Thoracic aorta (tissue), 2 donors: ENCODE measurements around the gene SIK3. TPM values are rescaled to one million over a fixed set of nuclear protein-coding genes. Genes with fewer than 3 reads are reported as not detected.

Source experiments
- ATAC-seq: fragments of 150-250 bp; one replicate; pipeline ENCODE4 v1.8.0; 2017; ENCODE audit warnings: low read depth; ENCODE audit not compliant: insufficient number of reproducible peaks, low FRiP score
- DNase-seq: peaks from one replicate; pipeline ENCODE4 v3.0.0-alpha.2; 2020; ENCODE audit warnings: low spot score
- H3K27ac ChIP-seq, 2 donors: fragments of 200-600 bp; sonication (generic); 1 replicate in 1 of 2; 2 replicates in 1 of 2; pipeline ENCODE4 v1.5.1; 2016; ENCODE audit warnings: mild to moderate bottlenecking in 2 of 2, moderate library complexity in 2 of 2
- H3K27me3 ChIP-seq: fragments of 200-600 bp; sonication (generic); replicated peaks from 2 replicates; pipeline ENCODE4 v1.6.0; 2016; ENCODE audit warnings: mild to moderate bottlenecking; ENCODE audit not compliant: insufficient read depth
- H3K36me3 ChIP-seq: fragments of 200-600 bp; sonication (generic); one replicate; pipeline ENCODE4 v1.5.1; 2016
- H3K4me1 ChIP-seq, 2 donors: fragments of 200-600 bp; sonication (generic); 1 replicate in 1 of 2; 2 replicates in 1 of 2; pipeline versions ENCODE4 v1.5.1 to v1.6.0; 2016; ENCODE audit warnings: low read depth in 2 of 2, mild to moderate bottlenecking in 1 of 2; ENCODE audit not compliant: control insufficient read depth in 1 of 2
- H3K4me3 ChIP-seq: fragments of 200-600 bp; sonication (generic); 2 replicates; pipeline ENCODE4 v1.5.1; 2016; ENCODE audit warnings: mild to moderate bottlenecking
- H3K9me3 ChIP-seq: fragments of 200-600 bp; sonication (generic); 2 replicates; pipeline ENCODE4 v1.5.1; 2016
- total RNA-seq, 2 donors: library from RNA; depleted of rRNA; stranded (reverse); fragments of >200 nt; gene quantifications; one replicate each; pipeline versions ENCODE4 v1.1.0 to v1.2.3, GENCODE V29; 2016
- TF ChIP-seq, protein P1 (sequence below): fragments of 200-600 bp; sonication (generic); IDR thresholded peaks from one replicate; pipeline ENCODE4 v1.5.1; 2019; ENCODE audit warnings: antibody characterized with exemption

Gene SIK3
- 10 to 100 TPM; 32.9 to 53.7 TPM for total RNA-seq

DNA sequence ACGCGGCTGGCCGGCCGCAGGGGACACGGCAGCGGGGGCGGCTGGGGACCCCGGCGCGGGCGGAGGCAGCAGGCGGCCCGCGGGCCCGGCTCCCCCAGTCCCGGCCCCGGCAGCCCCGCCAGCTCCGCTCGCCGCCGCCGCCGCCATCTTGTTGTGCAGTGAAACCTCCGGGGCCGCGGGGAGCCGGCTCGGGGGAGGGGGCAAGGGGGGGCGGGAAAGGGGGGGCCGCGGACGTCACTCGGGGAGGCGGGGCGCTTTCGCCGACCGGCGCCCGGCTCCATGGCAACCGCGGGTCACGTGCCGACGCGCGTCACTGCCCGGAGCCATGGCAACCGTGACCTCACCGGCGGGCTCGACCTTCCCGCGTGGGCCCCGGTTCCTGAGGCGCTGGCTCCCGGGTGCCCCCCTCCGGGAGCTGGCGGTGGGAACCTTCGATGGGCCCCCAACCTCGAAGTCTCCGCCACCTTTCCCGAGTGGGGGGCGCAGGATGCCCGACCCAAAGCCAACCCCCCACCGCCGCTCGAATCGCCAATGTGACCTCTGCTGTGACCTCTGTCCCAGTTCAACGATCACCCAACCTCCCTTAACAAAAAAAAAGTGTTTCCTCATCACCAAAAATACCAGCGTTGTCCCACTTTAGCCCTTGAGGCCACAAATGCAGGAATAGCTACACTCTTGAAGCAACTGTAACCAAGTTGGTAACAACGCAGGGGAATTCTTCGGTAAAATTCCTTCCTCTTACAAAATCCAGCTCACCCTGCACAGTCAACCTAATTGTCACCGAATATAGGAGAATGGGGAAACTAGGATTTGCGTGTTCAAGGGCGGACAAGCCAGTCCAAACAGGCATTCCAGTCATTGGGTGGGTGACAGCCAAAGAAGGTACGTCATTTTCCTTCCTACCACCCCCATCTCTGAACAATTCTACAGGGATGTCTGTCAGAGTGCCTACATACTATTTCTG is at the start of gene SIK3:
TSS of gene SIK3 (minus strand) at position 160 of the 964 bp plus-strand sequence. CDS start at position 147, 13 bp downstream.
- Histone ChIP-seq H3K4me3 (peak within 1 kb of the TSS; percentile 85), H3K4me1 (peaks cover 22 to 49% of the 10 kb centered on the region in 2 donors), H3K27me3 (no peaks in the 10 kb centered on the region), H3K36me3 (no peaks in the 10 kb centered on the region), H3K27ac (peak within 1 kb of the TSS; percentile 90 to 97), H3K9me3 (no peaks in the 10 kb centered on the region)
- ATAC-seq (peak; percentile 86), DNase-seq (peak; percentile 55)
- TF ChIP-seq, protein P1, sequence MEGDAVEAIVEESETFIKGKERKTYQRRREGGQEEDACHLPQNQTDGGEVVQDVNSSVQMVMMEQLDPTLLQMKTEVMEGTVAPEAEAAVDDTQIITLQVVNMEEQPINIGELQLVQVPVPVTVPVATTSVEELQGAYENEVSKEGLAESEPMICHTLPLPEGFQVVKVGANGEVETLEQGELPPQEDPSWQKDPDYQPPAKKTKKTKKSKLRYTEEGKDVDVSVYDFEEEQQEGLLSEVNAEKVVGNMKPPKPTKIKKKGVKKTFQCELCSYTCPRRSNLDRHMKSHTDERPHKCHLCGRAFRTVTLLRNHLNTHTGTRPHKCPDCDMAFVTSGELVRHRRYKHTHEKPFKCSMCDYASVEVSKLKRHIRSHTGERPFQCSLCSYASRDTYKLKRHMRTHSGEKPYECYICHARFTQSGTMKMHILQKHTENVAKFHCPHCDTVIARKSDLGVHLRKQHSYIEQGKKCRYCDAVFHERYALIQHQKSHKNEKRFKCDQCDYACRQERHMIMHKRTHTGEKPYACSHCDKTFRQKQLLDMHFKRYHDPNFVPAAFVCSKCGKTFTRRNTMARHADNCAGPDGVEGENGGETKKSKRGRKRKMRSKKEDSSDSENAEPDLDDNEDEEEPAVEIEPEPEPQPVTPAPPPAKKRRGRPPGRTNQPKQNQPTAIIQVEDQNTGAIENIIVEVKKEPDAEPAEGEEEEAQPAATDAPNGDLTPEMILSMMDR: peak; percentile 7

DNA sequence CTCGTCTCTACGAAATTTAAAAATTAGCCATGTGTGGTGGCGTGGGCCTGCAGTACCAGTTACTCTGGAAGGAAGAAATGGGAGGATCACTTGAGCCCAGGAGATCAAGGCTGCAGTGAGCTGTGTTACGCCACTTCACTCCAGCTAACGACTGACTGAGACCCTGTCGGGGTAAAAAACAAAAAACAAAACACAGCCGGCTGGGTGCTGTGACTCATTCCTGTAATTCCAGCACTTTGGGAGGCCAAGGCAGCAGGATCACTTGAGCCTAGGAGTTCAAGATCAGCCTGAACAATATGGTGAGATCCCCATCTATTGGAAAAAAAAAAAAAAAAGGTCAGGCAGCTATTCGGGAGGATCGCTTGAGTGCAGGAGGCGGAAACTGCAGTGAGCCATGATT is 48.3 kb upstream of the SIK3 start:
- no peak for ATAC-seq
- Histone ChIP-seq H3K27ac (peak overlapping the region in 1 of 2 donors; percentile 91), H3K4me3 (peak overlapping the region; percentile 88)

DNA sequence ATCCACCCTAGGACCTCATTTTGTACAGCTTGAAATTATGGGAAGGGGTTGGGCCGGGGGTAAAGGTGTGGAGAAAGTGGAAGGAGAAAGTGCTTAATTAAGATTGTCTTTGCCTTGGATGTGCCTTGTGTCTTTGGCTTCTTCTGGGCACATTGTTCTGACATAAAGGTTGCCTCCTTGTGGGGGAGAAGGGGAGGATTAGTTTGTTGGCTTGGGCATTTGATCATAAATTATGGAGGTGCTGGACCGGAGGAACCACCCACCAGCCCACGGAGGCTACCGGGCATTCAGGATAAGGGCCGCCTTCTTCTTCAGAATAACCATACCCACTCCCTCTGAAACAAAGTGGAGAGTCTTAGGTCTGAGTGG is 47.1 kb upstream of the SIK3 start:
- Histone ChIP-seq H3K9me3 (no peaks in the 10 kb centered on the region), H3K4me3 (peak overlapping the region; percentile 88), H3K36me3 (no peaks in the 10 kb centered on the region), H3K4me1 (peaks cover 30 to 35% of the 10 kb centered on the region in 2 donors), H3K27me3 (no peaks in the 10 kb centered on the region), H3K27ac (peak overlapping the region; percentile 88 to 91)
- TF ChIP-seq, protein P1: no peak
- ATAC-seq: no peak
- DNase-seq: no peak

More for the DNA sequence above, 48.3 kb upstream of the SIK3 start:
- no peak for DNase-seq
- no peaks in the 10 kb centered on the region for H3K36me3 ChIP-seq
- peaks cover 30 to 35% of the 10 kb centered on the region in 2 donors for H3K4me1 ChIP-seq
- no peaks in the 10 kb centered on the region for H3K9me3 ChIP-seq
- TF ChIP-seq, protein P1: no peak
- no peaks in the 10 kb centered on the region for H3K27me3 ChIP-seq

DNA sequence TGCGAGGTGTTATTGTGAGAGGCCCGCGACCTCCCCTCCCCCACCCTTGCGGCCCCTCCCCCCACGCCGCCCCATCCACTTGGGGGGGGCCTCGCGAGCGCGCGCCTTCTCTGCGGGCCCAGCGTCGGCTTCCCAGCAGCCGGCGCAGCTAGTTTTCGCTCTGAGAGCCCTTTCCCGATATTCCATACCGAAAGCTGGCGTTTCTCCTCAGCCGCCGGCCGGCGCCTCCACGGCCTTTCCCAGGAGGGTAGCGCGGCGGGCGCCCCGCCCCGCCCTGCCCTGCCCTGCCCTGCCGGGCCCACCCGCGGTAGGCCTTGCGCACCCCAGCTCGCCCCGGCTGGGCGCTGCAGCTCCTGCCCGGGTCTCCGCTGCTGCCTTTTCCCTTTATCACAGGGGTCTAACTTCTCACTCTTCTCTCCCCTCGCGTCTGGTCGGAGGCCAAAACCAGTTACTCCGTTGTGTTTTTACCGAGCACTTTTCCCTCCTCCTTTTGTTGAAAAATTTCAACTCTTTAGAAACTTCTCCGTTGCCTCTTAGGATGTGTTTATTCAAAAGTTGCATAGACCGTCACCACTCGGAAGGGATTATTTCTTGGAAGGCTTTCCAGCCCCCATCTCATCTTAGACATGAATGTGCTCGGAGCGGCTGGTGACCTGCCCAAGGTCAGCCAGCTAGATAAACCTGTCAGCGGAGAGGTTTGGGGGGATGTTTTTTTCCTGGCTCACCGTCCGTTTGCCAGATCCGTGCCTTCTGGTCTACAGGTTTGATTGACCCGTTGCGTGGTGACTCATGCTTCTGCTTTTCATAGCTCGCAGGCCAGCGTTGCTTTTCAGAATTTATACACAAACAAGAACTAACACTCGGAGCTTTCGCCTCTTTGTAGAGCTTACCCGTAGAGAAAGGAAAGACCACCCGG is 46.5 kb upstream of the SIK3 start:
- TF ChIP-seq, protein P1: no peak
- H3K36me3 ChIP-seq: no peaks in the 10 kb centered on the region
- ATAC-seq: peak; percentile 76
- peak overlapping the region; percentile 88 for H3K4me3 ChIP-seq
- DNase-seq: peak; percentile 47
- no peaks in the 10 kb centered on the region for H3K9me3 ChIP-seq
- peak overlapping the region; percentile 88 to 91 for H3K27ac ChIP-seq
- H3K27me3 ChIP-seq: no peaks in the 10 kb centered on the region
- peaks cover 23 to 35% of the 10 kb centered on the region in 2 donors for H3K4me1 ChIP-seq
